Trophoblast cell (in vitro differentiated cells and primary cell): ENCODE data around the gene CDC42SE2.

Source experiments
- DNase-seq, 2 donors: peaks; one replicate each; pipeline ENCODE4 v3.0.0-alpha.2; 2016
- H2AFZ ChIP-seq: 2 replicates; pipeline ENCODE4 v1.6.1; 2013; ENCODE audit warnings: low read length, moderate library complexity, mild to moderate bottlenecking; ENCODE audit not compliant: insufficient read depth, poor library complexity
- H2AK5ac ChIP-seq: 2 replicates; pipeline ENCODE4 v1.6.1; 2013; ENCODE audit warnings: mild to moderate bottlenecking, low read length
- H2BK120ac ChIP-seq: 2 replicates; pipeline ENCODE4 v1.6.1; 2013; ENCODE audit warnings: low read length, mild to moderate bottlenecking, moderate library complexity; ENCODE audit not compliant: insufficient read depth, poor library complexity
- H2BK12ac ChIP-seq: 2 replicates; pipeline ENCODE4 v1.6.1; 2013; ENCODE audit warnings: mild to moderate bottlenecking, low read length, moderate library complexity
- H2BK5ac ChIP-seq: 2 replicates; pipeline ENCODE4 v1.6.1; 2013; ENCODE audit warnings: low read length, low read depth, moderate library complexity, mild to moderate bottlenecking; ENCODE audit not compliant: poor library complexity
- H3K14ac ChIP-seq: 2 replicates; pipeline ENCODE4 v1.6.1; 2013; ENCODE audit warnings: mild to moderate bottlenecking, low read length
- H3K18ac ChIP-seq: 2 replicates; pipeline ENCODE4 v1.6.1; 2013; ENCODE audit warnings: mild to moderate bottlenecking, low read length
- H3K23ac ChIP-seq: 2 replicates; pipeline ENCODE4 v1.6.1; 2013; ENCODE audit warnings: low read length
- H3K27ac ChIP-seq: 2 replicates; pipeline ENCODE4 v1.5.1; 2013; ENCODE audit warnings: low read depth, mild to moderate bottlenecking, inconsistent platforms, low read length, moderate library complexity
- H3K27me3 ChIP-seq: 2 replicates; pipeline ENCODE4 v1.6.1; 2013; ENCODE audit warnings: inconsistent platforms, mild to moderate bottlenecking, low read length, moderate library complexity; ENCODE audit not compliant: insufficient read depth
- H3K36me3 ChIP-seq, 2 experiments: 1 replicate in 1 of 2; 2 replicates in 1 of 2; pipeline ENCODE4 v1.6.1; 2013; ENCODE audit warnings: low read length in 2 of 2, mild to moderate bottlenecking in 2 of 2, moderate library complexity in 1 of 2; ENCODE audit not compliant: insufficient read depth in 2 of 2, control insufficient read depth in 1 of 2
- H3K4ac ChIP-seq: 2 replicates; pipeline ENCODE4 v1.6.1; 2013; ENCODE audit warnings: low read depth, mild to moderate bottlenecking, low read length, moderate library complexity
- H3K4me1 ChIP-seq, 2 experiments: 1 replicate in 1 of 2; 2 replicates in 1 of 2; pipeline ENCODE4 v1.6.1; 2013; ENCODE audit warnings: low read length in 2 of 2, mild to moderate bottlenecking in 2 of 2, moderate library complexity in 1 of 2; ENCODE audit not compliant: insufficient read depth in 2 of 2, control insufficient read depth in 1 of 2
- H3K4me2 ChIP-seq: 2 replicates; pipeline ENCODE4 v1.6.1; 2013; ENCODE audit warnings: inconsistent platforms, mild to moderate bottlenecking, low read length, moderate library complexity
- H3K4me3 ChIP-seq: 2 replicates; pipeline ENCODE4 v1.5.1; 2013; ENCODE audit warnings: mild to moderate bottlenecking, low read depth, low read length, inconsistent platforms
- H3K79me1 ChIP-seq: one replicate; pipeline ENCODE4 v1.6.1; 2013; ENCODE audit warnings: low read length
- H3K79me2 ChIP-seq: 2 replicates; pipeline ENCODE4 v1.6.1; 2013; ENCODE audit warnings: low read length, mild to moderate bottlenecking; ENCODE audit not compliant: control insufficient read depth, insufficient read depth, poor library complexity
- H3K9ac ChIP-seq: 2 replicates; pipeline ENCODE4 v1.6.1; 2013; ENCODE audit warnings: mild to moderate bottlenecking, low read length
- H3K9me3 ChIP-seq: 2 replicates; pipeline ENCODE4 v1.6.1; 2013; ENCODE audit warnings: low read depth, mild to moderate bottlenecking, control low read depth, inconsistent platforms, low read length; ENCODE audit not compliant: insufficient read depth
- H4K12ac ChIP-seq: 2 replicates; pipeline ENCODE4 v1.6.1; 2013; ENCODE audit warnings: low read depth, mild to moderate bottlenecking, low read length, moderate library complexity
- H4K8ac ChIP-seq: 2 replicates; pipeline ENCODE4 v1.6.1; 2013; ENCODE audit warnings: low read depth, mild to moderate bottlenecking, low read length, moderate library complexity
- H4K91ac ChIP-seq: one replicate; pipeline ENCODE4 v1.6.1; 2013; ENCODE audit warnings: low read depth, mild to moderate bottlenecking, low read length, moderate library complexity
- WGBS: extraction: QIAGEN DNeasy Blood & Tissue Kit; methylation state at CpG from one replicate; pipeline ENCODE4 v1.1.7; 2013; ENCODE audit warnings: missing lambda C conversion rate; ENCODE audit not compliant: insufficient read length, insufficient coverage; ENCODE audit errors: extremely low coverage; 5-methylcytosine and 5-hydroxymethylcytosine counted together

Gene CDC42SE2

GRCh38 chr5:131384616-131385214 lies 120.9 kb downstream of the CDC42SE2 start:
- Histone ChIP-seq H4K12ac (no peak overlapping the region), H3K23ac (no peak overlapping the region), H2AFZ (no peak overlapping the region), H2BK120ac (no peak overlapping the region), H3K27ac (no peak overlapping the region), H3K14ac (no peak overlapping the region), H4K91ac (no peak overlapping the region), H3K36me3 (peaks cover 7% of the 10 kb centered on the region in 2 experiments), H3K18ac (no peak overlapping the region), H4K8ac (no peak overlapping the region), H3K27me3 (no peaks in the 10 kb centered on the region), H2BK12ac (no peak overlapping the region), H2BK5ac (no peak overlapping the region), H2AK5ac (no peak overlapping the region), H3K4me2 (no peak overlapping the region), H3K9ac (no peak overlapping the region), H3K4ac (no peak overlapping the region), H3K4me3 (no peak overlapping the region), H3K4me1 (peaks cover 0 to 3% of the 10 kb centered on the region in 2 experiments), H3K79me1 (no peaks in the 10 kb centered on the region), H3K9me3 (no peaks in the 10 kb centered on the region), H3K79me2 (no peaks in the 10 kb centered on the region)
- WGBS = no CpG with 5 or more reads among the region's 3 CpGs
- DNase-seq = no peak

- H3K4me2 ChIP-seq = no peak overlapping the region
- peaks cover 7 to 9% of the 10 kb centered on the region in 2 experiments for H3K36me3 ChIP-seq
- no peak overlapping the region for H3K23ac ChIP-seq
- H3K27me3 ChIP-seq = no peaks in the 10 kb centered on the region
- H3K14ac ChIP-seq = no peak overlapping the region
- no peak overlapping the region for H3K4ac ChIP-seq
- DNase-seq = no peak
- no peak overlapping the region for H2BK12ac ChIP-seq
- H2BK120ac ChIP-seq = no peak overlapping the region
- H3K4me1 ChIP-seq = peaks cover 0 to 3% of the 10 kb centered on the region in 2 experiments
- H3K4me3 ChIP-seq = no peak overlapping the region
- H2AK5ac ChIP-seq = no peak overlapping the region
- H4K91ac ChIP-seq = no peak overlapping the region
- H3K18ac ChIP-seq = no peak overlapping the region
- no peaks in the 10 kb centered on the region for H3K79me2 ChIP-seq
- H2AFZ ChIP-seq = no peak overlapping the region
- H4K12ac ChIP-seq = no peak overlapping the region
- H3K27ac ChIP-seq = no peak overlapping the region
- WGBS = no CpG with 5 or more reads among the region's 3 CpGs
- H3K9ac ChIP-seq = no peak overlapping the region
- H3K79me1 ChIP-seq = no peaks in the 10 kb centered on the region
- H4K8ac ChIP-seq = no peak overlapping the region
- no peak overlapping the region for H2BK5ac ChIP-seq
- no peaks in the 10 kb centered on the region for H3K9me3 ChIP-seq
These were observed 122.3 kb downstream of the CDC42SE2 start for GRCh38 chr5:131386124-131386523.

GRCh38 chr5:131386779-131387178 lies 122.9 kb downstream of the CDC42SE2 start:
- Histone ChIP-seq H3K4ac (no peak overlapping the region), H3K79me2 (no peaks in the 10 kb centered on the region), H4K8ac (no peak overlapping the region), H3K27ac (no peak overlapping the region), H3K14ac (no peak overlapping the region), H2BK120ac (no peak overlapping the region), H3K18ac (no peak overlapping the region), H3K4me1 (peaks cover 0 to 3% of the 10 kb centered on the region in 2 experiments), H2BK5ac (no peak overlapping the region), H4K91ac (no peak overlapping the region), H3K9me3 (no peaks in the 10 kb centered on the region), H3K4me2 (no peak overlapping the region), H3K27me3 (no peaks in the 10 kb centered on the region), H2AFZ (no peak overlapping the region), H4K12ac (no peak overlapping the region), H3K9ac (no peak overlapping the region), H2AK5ac (no peak overlapping the region), H3K23ac (no peak overlapping the region), H3K79me1 (no peaks in the 10 kb centered on the region), H2BK12ac (no peak overlapping the region), H3K4me3 (no peak overlapping the region), H3K36me3 (peaks cover 7 to 11% of the 10 kb centered on the region in 2 experiments)
- no CpG with 5 or more reads among the region's 4 CpGs for WGBS
- no peak for DNase-seq

- H4K91ac ChIP-seq = no peak overlapping the region
- no peaks in the 10 kb centered on the region for H3K9me3 ChIP-seq
- no peak overlapping the region for H3K4ac ChIP-seq
- no peak overlapping the region for H3K27ac ChIP-seq
- no peak overlapping the region for H2BK120ac ChIP-seq
- no peaks in the 10 kb centered on the region for H3K79me1 ChIP-seq
- no peak overlapping the region for H3K9ac ChIP-seq
- no peak overlapping the region for H3K14ac ChIP-seq
- no peak overlapping the region for H4K8ac ChIP-seq
- no peak overlapping the region for H3K4me2 ChIP-seq
- no peak overlapping the region for H3K18ac ChIP-seq
- H3K4me3 ChIP-seq = no peak overlapping the region
- H2BK12ac ChIP-seq = no peak overlapping the region
- no peak for DNase-seq
- H3K23ac ChIP-seq = no peak overlapping the region
- H3K79me2 ChIP-seq = no peaks in the 10 kb centered on the region
- no peak overlapping the region for H2AFZ ChIP-seq
- no peak overlapping the region for H2AK5ac ChIP-seq
- no peaks in the 10 kb centered on the region for H3K27me3 ChIP-seq
- peaks cover 0 to 1% of the 10 kb centered on the region in 2 experiments for H3K4me1 ChIP-seq
- peaks cover 7 to 11% of the 10 kb centered on the region in 2 experiments for H3K36me3 ChIP-seq
- H2BK5ac ChIP-seq = no peak overlapping the region
- no peak overlapping the region for H4K12ac ChIP-seq
- no CpG with 5 or more reads among the region's 6 CpGs for WGBS
These were observed 123.4 kb downstream of the CDC42SE2 start for GRCh38 chr5:131387255-131387654.
